ENCODE data around the gene RASGEF1C.

The RASGEF1C gene

GRCh38 chr5:180168758-180169157 lies 40.3 kb downstream of the RASGEF1C start (continued):
- no peak for TF ChIP-seq ZNF645 (tag by site-specific recombination; IDR thresholded peaks at IDR 0.05)
- no peak for TF ChIP-seq ZNF837 (tag by site-specific recombination; IDR thresholded peaks at IDR 0.05)
- TF ChIP-seq ZNF350 (tag by site-specific recombination; IDR thresholded peaks at IDR 0.05) = no peak
- no peak for TF ChIP-seq ZNF580 (tag by site-specific recombination; IDR thresholded peaks at IDR 0.05)
- no peak for TF ChIP-seq ZNF155 (tag by site-specific recombination; IDR thresholded peaks at IDR 0.05)
- no peak for TF ChIP-seq MEIS1 (CRISPR knock-in tag; IDR thresholded peaks at IDR 0.05; ENCODE audit: borderline replicate concordance)

GRCh38 chr5:180166176-180166575 lies 42.8 kb downstream of the RASGEF1C start:
- TF ChIP-seq TCF7L2 (IDR thresholded peaks at IDR 0.05; ENCODE audit: borderline replicate concordance, low read depth, low read length) (no peak), PRDM4 (tag by site-specific recombination; IDR thresholded peaks at IDR 0.05) (no peak), ZNF555 (tag by site-specific recombination; conservative IDR thresholded peaks at IDR 0.05) (no peak), ZNF266 (tag by site-specific recombination; IDR thresholded peaks at IDR 0.05; ENCODE audit: low read depth) (no peak), PRDM10 (tag by site-specific recombination; IDR thresholded peaks at IDR 0.05) (no peak), ZNF211 (tag by site-specific recombination; IDR thresholded peaks at IDR 0.05; ENCODE audit: low read depth) (no peak), ZNF214 (tag by site-specific recombination; IDR thresholded peaks at IDR 0.05; ENCODE audit: borderline replicate concordance) (no peak), GLIS1 (tag by site-specific recombination; IDR thresholded peaks at IDR 0.05) (no peak), ZNF548 (tag by site-specific recombination; IDR thresholded peaks at IDR 0.05) (no peak), ZSCAN5A (tag by site-specific recombination; IDR thresholded peaks at IDR 0.05) (no peak), ZNF677 (tag by site-specific recombination; IDR thresholded peaks at IDR 0.05) (no peak), MZF1 (tag by site-specific recombination; IDR thresholded peaks at IDR 0.05; ENCODE audit: borderline replicate concordance) (no peak), INSM2 (tag by site-specific recombination; IDR thresholded peaks at IDR 0.05) (no peak), ZNF596 (tag by site-specific recombination; IDR thresholded peaks at IDR 0.05) (no peak)
- no peak overlapping the region for H3K4me3 ChIP-seq (ENCODE audit: low read depth, low read length)
- no peaks in the 10 kb centered on the region for H3K9me3 ChIP-seq (ENCODE audit: control insufficient read depth, insufficient read depth, low read depth, low read length)
- no peaks in the 10 kb centered on the region for H3K4me1 ChIP-seq (ENCODE audit: control insufficient read depth, insufficient read depth, low read length)
- POLR2A ChIA-PET = no interaction called here
- H3K36me3 ChIP-seq (ENCODE audit: control insufficient read depth in 2 of 2, insufficient read depth in 1 of 2, low read length in 2 of 2) = no peaks in the 10 kb centered on the region
- H3K27ac ChIP-seq (ENCODE audit: extremely low read depth, low read depth, low read length) = no peak overlapping the region
- CTCF ChIA-PET = no interaction called here
